ENCODE results near the gene INPP5A. TPM values are rescaled to one million over a fixed set of nuclear protein-coding genes. Genes with fewer than 3 reads are reported as not detected.
"Not testable (repeated sequence)": the region's sequence is repeated elsewhere in the genome, so short reads cannot be mapped to it uniquely, and the experiment has no call there.

Gene INPP5A
- total RNA-seq, 1 donor from 2014 or later = 29.5 TPM

DNA sequence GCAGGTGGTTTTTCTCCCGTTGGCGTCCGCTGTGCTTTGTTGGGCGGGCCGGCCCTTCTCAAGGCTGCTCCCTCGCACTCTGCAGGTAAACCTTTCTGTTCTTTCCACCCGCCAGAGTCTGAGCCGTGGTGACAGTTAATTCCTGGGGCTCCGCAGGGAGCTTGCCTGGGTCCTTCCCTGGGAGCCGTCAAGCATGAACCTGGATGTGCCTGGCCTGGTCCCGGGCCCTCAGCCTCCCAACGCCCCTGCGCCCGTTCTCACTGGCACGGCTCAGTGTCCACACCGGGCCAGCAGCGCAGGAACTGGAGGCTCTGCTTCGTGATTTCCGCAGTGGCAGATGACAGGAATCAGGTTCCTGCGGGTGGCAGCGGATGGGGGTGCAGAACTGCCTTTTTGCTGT, 259.3 kb downstream of the INPP5A start:
- Histone ChIP-seq H3K36me3 (ENCODE audit: control insufficient read depth, insufficient read depth, low read length) (no peaks in the 10 kb centered on the region), H3K27me3 (ENCODE audit: control insufficient read depth, insufficient read depth, low read length) (no peaks in the 10 kb centered on the region), H3K4me3 (ENCODE audit: low read depth, low read length) (no peak overlapping the region)
- FAIRE-seq (no peak), DNase-seq (ENCODE audit: low read depth) (no peak)
- TF ChIP-seq, protein P1, sequence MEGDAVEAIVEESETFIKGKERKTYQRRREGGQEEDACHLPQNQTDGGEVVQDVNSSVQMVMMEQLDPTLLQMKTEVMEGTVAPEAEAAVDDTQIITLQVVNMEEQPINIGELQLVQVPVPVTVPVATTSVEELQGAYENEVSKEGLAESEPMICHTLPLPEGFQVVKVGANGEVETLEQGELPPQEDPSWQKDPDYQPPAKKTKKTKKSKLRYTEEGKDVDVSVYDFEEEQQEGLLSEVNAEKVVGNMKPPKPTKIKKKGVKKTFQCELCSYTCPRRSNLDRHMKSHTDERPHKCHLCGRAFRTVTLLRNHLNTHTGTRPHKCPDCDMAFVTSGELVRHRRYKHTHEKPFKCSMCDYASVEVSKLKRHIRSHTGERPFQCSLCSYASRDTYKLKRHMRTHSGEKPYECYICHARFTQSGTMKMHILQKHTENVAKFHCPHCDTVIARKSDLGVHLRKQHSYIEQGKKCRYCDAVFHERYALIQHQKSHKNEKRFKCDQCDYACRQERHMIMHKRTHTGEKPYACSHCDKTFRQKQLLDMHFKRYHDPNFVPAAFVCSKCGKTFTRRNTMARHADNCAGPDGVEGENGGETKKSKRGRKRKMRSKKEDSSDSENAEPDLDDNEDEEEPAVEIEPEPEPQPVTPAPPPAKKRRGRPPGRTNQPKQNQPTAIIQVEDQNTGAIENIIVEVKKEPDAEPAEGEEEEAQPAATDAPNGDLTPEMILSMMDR (IDR thresholded peaks at IDR 0.05; ENCODE audit: insufficient read depth, low read length, severe bottlenecking) = no peak

DNA sequence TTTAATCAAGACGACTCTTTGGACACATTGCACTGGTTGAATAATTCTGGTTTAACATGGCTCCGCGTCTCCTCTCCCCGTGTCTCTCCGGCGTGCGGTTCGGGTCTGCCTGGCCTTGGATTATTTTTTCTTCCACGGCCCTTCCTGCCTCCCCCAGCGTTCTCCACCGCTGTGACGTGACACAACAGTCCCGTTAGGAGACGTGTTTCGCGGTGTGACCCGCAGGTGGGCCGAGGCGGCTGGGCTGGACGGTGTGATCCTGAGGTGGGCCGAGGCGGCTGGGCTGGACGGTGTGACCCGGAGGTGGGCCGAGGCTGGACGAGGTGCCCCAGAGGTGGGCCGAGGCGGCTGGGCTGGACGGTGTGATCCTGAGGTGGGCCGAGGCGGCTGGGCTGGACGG, 260.4 kb downstream of the INPP5A start:
- not testable (repeated sequence) for H3K27me3 ChIP-seq (ENCODE audit: control insufficient read depth, insufficient read depth, low read length); FAIRE-seq; H3K36me3 ChIP-seq (ENCODE audit: control insufficient read depth, insufficient read depth, low read length); DNase-seq (ENCODE audit: low read depth); H3K4me3 ChIP-seq (ENCODE audit: low read depth, low read length)

DNA sequence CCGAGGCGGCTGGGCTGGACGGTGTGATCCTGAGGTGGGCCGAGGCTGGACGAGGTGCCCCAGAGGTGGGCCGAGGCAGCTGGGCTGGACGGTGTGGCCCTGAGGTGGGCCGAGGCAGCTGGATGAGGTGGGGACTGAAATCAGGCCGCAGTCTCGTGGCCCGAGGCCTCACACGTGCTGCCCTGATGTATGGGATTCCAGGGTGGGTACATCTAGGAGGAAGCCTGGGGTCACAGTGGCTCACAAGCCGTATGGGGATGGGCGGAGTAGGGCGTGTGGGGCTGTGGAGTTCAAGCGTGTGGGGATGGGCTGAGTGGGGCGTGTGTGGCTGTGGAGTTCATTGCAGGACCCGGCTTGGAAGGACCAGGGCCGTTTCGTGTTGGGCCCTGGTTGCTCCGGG, 260.8 kb downstream of the INPP5A start:
- DNase-seq (ENCODE audit: low read depth) (no peak), FAIRE-seq (no peak)
- no peaks in the 10 kb centered on the region for H3K36me3 ChIP-seq (ENCODE audit: control insufficient read depth, insufficient read depth, low read length)
- no peak overlapping the region for H3K4me3 ChIP-seq (ENCODE audit: low read depth, low read length)
- H3K27me3 ChIP-seq (ENCODE audit: control insufficient read depth, insufficient read depth, low read length) = no peaks in the 10 kb centered on the region
- TF ChIP-seq, protein P1 (IDR thresholded peaks at IDR 0.05; ENCODE audit: insufficient read depth, low read length, severe bottlenecking) = no peak

DNA sequence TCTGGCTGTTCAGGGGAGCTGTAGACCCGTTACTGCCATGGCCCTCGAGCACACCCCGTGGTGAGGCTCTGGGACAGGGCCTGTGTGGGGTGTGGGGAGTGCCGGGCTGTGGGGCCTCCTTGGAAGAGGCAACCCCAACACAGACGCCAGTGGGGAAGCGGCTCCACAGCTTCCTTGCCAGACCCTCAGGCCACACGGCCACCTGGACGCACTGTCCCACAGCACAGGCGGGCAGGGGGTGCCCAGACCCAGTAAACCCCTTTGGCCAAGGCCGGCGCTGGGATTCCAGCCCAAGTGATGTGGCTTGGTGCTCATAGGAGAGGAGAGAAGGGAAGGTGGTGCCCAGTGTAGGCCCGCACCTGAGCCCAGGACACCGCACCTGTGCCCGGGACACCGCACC, 261.3 kb downstream of the INPP5A start:
- Histone ChIP-seq H3K36me3 (ENCODE audit: control insufficient read depth, insufficient read depth, low read length) (no peaks in the 10 kb centered on the region), H3K27me3 (ENCODE audit: control insufficient read depth, insufficient read depth, low read length) (no peaks in the 10 kb centered on the region), H3K4me3 (ENCODE audit: low read depth, low read length) (no peak overlapping the region)
- no peak for DNase-seq (ENCODE audit: low read depth)
- FAIRE-seq = no peak
- TF ChIP-seq, protein P1 (IDR thresholded peaks at IDR 0.05; ENCODE audit: insufficient read depth, low read length, severe bottlenecking) = no peak

DNA sequence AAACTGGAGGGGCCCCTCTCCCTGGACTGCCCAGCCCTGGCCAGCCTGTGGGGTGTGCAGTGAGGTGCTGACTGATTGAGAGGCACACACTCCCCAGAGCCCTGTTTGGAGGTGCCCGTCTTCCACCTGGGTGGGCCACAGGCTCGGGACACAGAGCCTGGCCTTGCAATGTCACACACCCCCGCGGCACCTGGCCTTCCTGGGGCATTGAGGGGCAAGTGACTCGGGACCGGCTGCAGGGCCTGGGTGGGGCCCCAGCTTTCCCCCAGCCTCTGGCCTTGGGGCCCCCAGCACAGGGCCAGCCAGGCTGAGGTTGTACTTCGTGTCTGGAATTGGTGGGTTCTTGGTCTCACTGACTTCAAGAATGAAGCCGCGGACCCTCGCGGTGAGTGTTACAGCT, 262.3 kb downstream of the INPP5A start:
- no peak for FAIRE-seq
- TF ChIP-seq, protein P1 (IDR thresholded peaks at IDR 0.05; ENCODE audit: insufficient read depth, low read length, severe bottlenecking) = no peak

DNA sequence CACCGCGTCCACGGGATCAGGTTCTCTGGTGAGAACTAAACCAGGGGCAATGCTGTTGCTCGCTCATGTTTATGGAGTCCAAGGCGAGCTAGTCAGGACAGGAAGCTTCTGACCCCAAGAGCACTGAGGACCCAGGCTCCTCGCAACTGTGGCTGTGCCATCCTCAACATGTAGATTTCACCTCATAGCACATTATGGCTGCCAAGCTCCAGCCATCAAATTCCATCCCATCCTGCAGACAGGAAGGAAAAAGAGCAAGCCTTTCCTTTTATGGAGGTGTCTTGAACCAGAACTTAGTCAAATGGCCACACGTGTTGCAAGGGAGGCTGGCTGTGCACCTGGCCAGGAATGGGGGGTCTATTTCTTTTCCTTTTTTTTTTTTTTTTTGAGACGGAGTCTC, 264.5 kb downstream of the INPP5A start:
- Histone ChIP-seq H3K4me3 (ENCODE audit: low read depth, low read length) (no peak overlapping the region), H3K27me3 (ENCODE audit: control insufficient read depth, insufficient read depth, low read length) (no peaks in the 10 kb centered on the region), H3K36me3 (ENCODE audit: control insufficient read depth, insufficient read depth, low read length) (no peaks in the 10 kb centered on the region)
- TF ChIP-seq, protein P1 (IDR thresholded peaks at IDR 0.05; ENCODE audit: insufficient read depth, low read length, severe bottlenecking) = no peak
- DNase-seq (ENCODE audit: low read depth) (no peak), FAIRE-seq (no peak)

More for the DNA sequence above, 262.3 kb downstream of the INPP5A start:
- Histone ChIP-seq H3K27me3 (ENCODE audit: control insufficient read depth, insufficient read depth, low read length) (no peaks in the 10 kb centered on the region), H3K4me3 (ENCODE audit: low read depth, low read length) (no peak overlapping the region), H3K36me3 (ENCODE audit: control insufficient read depth, insufficient read depth, low read length) (no peaks in the 10 kb centered on the region)
- DNase-seq (ENCODE audit: low read depth) = no peak

Data from bronchial epithelial cell (primary cell).